HCT116 (cell line): ENCODE results near the gene TLL2. TPM values are rescaled to one million over a fixed set of nuclear protein-coding genes. Genes with fewer than 3 reads are reported as not detected.

ENCODE experiments used
- ATAC-seq: fragments of 200-7000 bp; cut with Tn5 transposase; 2 replicates; pipeline ENCODE4 v1.9.1; 2020; ENCODE audit warnings: mild to moderate bottlenecking, moderate library complexity
- Bru-seq: library from RNA; stranded (reverse); fragments of 400-500 nt; gene quantifications from one replicate; lab custom pipeline; 2021; lab: Mats Ljungman, UMichigan
- BruChase-seq, 2 experiments: library from RNA; stranded (reverse); fragments of 400-500 nt; gene quantifications; one replicate each; lab custom pipeline; 2021; lab: Mats Ljungman, UMichigan
- BruUV-seq: library from RNA; stranded (reverse); fragments of 400-500 nt; replicated peaks from 2 replicates; lab custom pipeline; 2021; lab: Mats Ljungman, UMichigan
- CTCF ChIA-PET: fragments of 300-600 bp; sonication (Branson Sonifier 250); formaldehyde crosslinking; loops from one replicate; lab custom pipeline; 2021; ENCODE audit warnings: antibody characterized with exemption; lab: Charles Lee
- POLR2A ChIA-PET: fragments of 300-600, 350-600 bp; sonication (Branson Sonifier 250); formaldehyde crosslinking; loops from one replicate; lab custom pipeline; 2021; ENCODE audit warnings: antibody characterized with exemption; lab: Charles Lee
- RAD21 ChIA-PET, 2 experiments: fragments of 300-600 bp; sonication (Branson Sonifier 250); formaldehyde crosslinking; loops; one replicate each; lab custom pipeline; 2023; ENCODE audit warnings: low total read pairs in 2 of 2; ENCODE audit not compliant: uncharacterized antibody in 2 of 2, unreplicated experiment in 2 of 2, low non-redundant PET in 1 of 2; lab: Charles Lee
- DNase-seq: peaks from one replicate; pipeline ENCODE4 v3.0.0-alpha.2; 2010; ENCODE audit warnings: low read depth, low spot score
- H2AFZ ChIP-seq: fragments of 200-600 bp; shearing (Covaris generic), sonication (generic); 2 replicates; pipeline ENCODE4 v1.6.1; 2017; ENCODE audit warnings: low read depth, mixed run types, mixed read lengths, antibody characterized with exemption, low read length; ENCODE audit not compliant: poor library complexity, severe bottlenecking
- H3K27ac ChIP-seq: 2 replicates; pipeline ENCODE4 v1.5.1; 2012; ENCODE audit warnings: low read depth, low read length
- H3K27me3 ChIP-seq: fragments of 200-600 bp; sonication (generic); 2 replicates; pipeline ENCODE4 v1.6.1; 2016; ENCODE audit warnings: mixed run types, low read length, mixed read lengths; ENCODE audit not compliant: insufficient read depth
- H3K36me3 ChIP-seq, 2 experiments: fragments of 200-500 bp in 1 of 2; fragments of 200-600 bp in 1 of 2; sonication (Bioruptor generic) in 1 of 2; sonication (generic) in 1 of 2; 2 replicates each; pipeline versions ENCODE4 v1.5.1 to v1.6.1; 2014 to 2016; ENCODE audit warnings: low read length in 2 of 2, inconsistent platforms in 1 of 2, mixed read lengths in 1 of 2, mixed run types in 1 of 2; ENCODE audit not compliant: insufficient read depth in 2 of 2, control insufficient read depth in 1 of 2
- H3K4me1 ChIP-seq, 2 experiments: fragments of 200-600 bp in 1 of 2; sonication (generic) in 1 of 2; 2 replicates each; pipeline versions ENCODE4 v1.5.1 to v1.6.1; 2012 to 2017; ENCODE audit warnings: low read length in 2 of 2, inconsistent platforms in 1 of 2, mild to moderate bottlenecking in 1 of 2, mixed read lengths in 1 of 2, mixed run types in 1 of 2, moderate library complexity in 1 of 2; ENCODE audit not compliant: insufficient read depth in 2 of 2, control insufficient read depth in 1 of 2
- H3K4me2 ChIP-seq: fragments of 200-600 bp; sonication (generic); 2 replicates; pipeline ENCODE4 v1.6.1; 2017; ENCODE audit warnings: mixed run types, low read length, mixed read lengths
- H3K4me3 ChIP-seq, 2 experiments: fragments of 200-600 bp in 1 of 2; sonication (generic) in 1 of 2; replicated peaks in 1 of 2; 2 replicates each; pipeline ENCODE4 v1.5.1; 2011 to 2016; ENCODE audit warnings: low read length in 2 of 2, control low read depth in 1 of 2, low read depth in 1 of 2, mild to moderate bottlenecking in 1 of 2, mixed read lengths in 1 of 2, mixed run types in 1 of 2
- H3K79me2 ChIP-seq: fragments of 200-600 bp; sonication (generic); 2 replicates; pipeline ENCODE4 v1.6.1; 2017; ENCODE audit warnings: mild to moderate bottlenecking, mixed run types, low read length, moderate library complexity, mixed read lengths; ENCODE audit not compliant: insufficient read depth
- H3K9ac ChIP-seq: fragments of 200-600 bp; sonication (generic); 2 replicates; pipeline ENCODE4 v1.6.1; 2016; ENCODE audit warnings: low read length, mixed read lengths
- H3K9me2 ChIP-seq: fragments of 200-600 bp; sonication (generic), shearing (Covaris generic); 2 replicates; pipeline ENCODE4 v1.6.1; 2017; ENCODE audit warnings: mixed run types, mild to moderate bottlenecking, moderate library complexity; ENCODE audit not compliant: insufficient read depth
- H3K9me3 ChIP-seq, 2 experiments: fragments of 200-500 bp in 1 of 2; fragments of 200-600 bp in 1 of 2; sonication (Bioruptor generic) in 1 of 2; sonication (generic) in 1 of 2; 2 replicates each; pipeline ENCODE4 v1.6.1; 2014 to 2017; ENCODE audit warnings: low read length in 2 of 2, mixed read lengths in 2 of 2, inconsistent platforms in 1 of 2, low read depth in 1 of 2, mild to moderate bottlenecking in 1 of 2, mixed run types in 1 of 2, moderate library complexity in 1 of 2; ENCODE audit not compliant: control insufficient read depth in 1 of 2, insufficient read depth in 1 of 2
- H4K20me1 ChIP-seq: fragments of 200-600 bp; sonication (generic), shearing (Covaris generic); 2 replicates; pipeline ENCODE4 v1.6.1; 2017; ENCODE audit warnings: mixed run types, mild to moderate bottlenecking, moderate library complexity; ENCODE audit not compliant: insufficient read depth
- ATF3 ChIP-seq: IDR thresholded peaks from 2 replicates; pipeline ENCODE4 v1.6.1; 2012
- CEBPB ChIP-seq: IDR thresholded peaks from 2 replicates; pipeline ENCODE4 v1.6.1; 2012; ENCODE audit warnings: low read depth
- CTCF ChIP-seq, 3 experiments: fragments of 200-600 bp in 1 of 3; sonication (generic) in 1 of 3; IDR thresholded peaks in 2 of 3; conservative IDR thresholded peaks in 1 of 3; 2 replicates each; pipeline ENCODE4 v1.5.1; 2012 to 2017; ENCODE audit warnings: low read depth in 2 of 3, low read length in 2 of 3, antibody characterized with exemption in 1 of 3, borderline replicate concordance in 1 of 3, control low read depth in 1 of 3, mild to moderate bottlenecking in 1 of 3, mixed read lengths in 1 of 3, mixed run types in 1 of 3, moderate library complexity in 1 of 3; ENCODE audit not compliant: insufficient read depth in 1 of 3
- ELF1 ChIP-seq: IDR thresholded peaks from 2 replicates; pipeline ENCODE4 v1.6.1; 2012; ENCODE audit warnings: low read depth, borderline replicate concordance
- EZH2 ChIP-seq: fragments of 200-600 bp; sonication (generic); IDR thresholded peaks from 2 replicates; pipeline ENCODE4 v1.6.1; 2017; ENCODE audit warnings: antibody characterized with exemption, mixed run types
- EZH2phosphoT487 ChIP-seq: fragments of 200-600 bp; IDR thresholded peaks from 2 replicates; pipeline ENCODE4 v1.6.1; 2018; ENCODE audit warnings: antibody characterized with exemption, borderline replicate concordance
- MAX ChIP-seq: IDR thresholded peaks from 2 replicates; pipeline ENCODE4 v1.6.1; 2012
- POLR2A ChIP-seq: IDR thresholded peaks from 2 replicates; pipeline ENCODE4 v1.7.0; 2011; ENCODE audit warnings: borderline replicate concordance; ENCODE audit not compliant: insufficient read depth, insufficient read length; ENCODE audit errors: extremely low read depth
- REST ChIP-seq: IDR thresholded peaks from 2 replicates; pipeline ENCODE4 v1.6.1; 2012; ENCODE audit warnings: low read depth
- SIN3A ChIP-seq: IDR thresholded peaks from 2 replicates; pipeline ENCODE4 v1.6.1; 2012; ENCODE audit warnings: low read depth
- SP1 ChIP-seq: IDR thresholded peaks from 2 replicates; pipeline ENCODE4 v1.6.1; 2012; ENCODE audit warnings: low read depth
- SRF ChIP-seq: IDR thresholded peaks from 2 replicates; pipeline ENCODE4 v1.6.1; 2012; ENCODE audit warnings: low read depth
- TCF7L2 ChIP-seq: IDR thresholded peaks from 2 replicates; pipeline ENCODE4 v1.7.0; 2011; ENCODE audit warnings: borderline replicate concordance, inconsistent platforms; ENCODE audit not compliant: insufficient read depth, insufficient read length; ENCODE audit errors: extremely low read depth
- ZBTB33 ChIP-seq: IDR thresholded peaks from 2 replicates; pipeline ENCODE4 v1.6.1; 2011; ENCODE audit warnings: mild to moderate bottlenecking, low read length, moderate library complexity; ENCODE audit not compliant: insufficient replicate concordance; ENCODE audit errors: extremely low read depth
- ZFX ChIP-seq: fragments of 450-650 bp; IDR thresholded peaks from 2 replicates; pipeline ENCODE4 v1.6.1; 2017
- ZNF274 ChIP-seq: fragments of 200-500 bp; sonication (Bioruptor generic); IDR thresholded peaks from 2 replicates; pipeline ENCODE4 v1.6.1; 2014; ENCODE audit warnings: mild to moderate bottlenecking, low read depth, low read length, inconsistent platforms
- intact Hi-C: fragments of 100-400 bp; cut with micrococcal nuclease; formaldehyde crosslinking; loops from 2 replicates; pipeline ENCODE4 v1.10.0; 2022
- long read RNA-seq: library from polyadenylated mRNA; unstranded; transcript quantifications from one replicate; pipeline ENCODE4 v2.0.0, GENCODE V29; 2021; ENCODE audit not compliant: unreplicated experiment
- polyA plus RNA-seq: library from polyadenylated mRNA; unstranded; fragments of >200 nt; gene quantifications from 2 replicates; pipeline ENCODE4 v1.2.1, GENCODE V29; 2012; ENCODE audit warnings: missing spikeins
- total RNA-seq: library from RNA; stranded (reverse); gene quantifications from one replicate; pipeline ENCODE4 v1.2.1, GENCODE V29; 2021; ENCODE audit not compliant: unreplicated experiment

TLL2 gene
- total RNA-seq: 1.3 TPM
- 0.31 and 0.39 TPM in 2 replicates for polyA plus RNA-seq
- Bru-seq, nascent RNA: percentile 23 among the genes with signal in this experiment
- BruChase-seq, experiment 1, labeled RNA remaining after a 6-hour chase: percentile 48 among the genes with signal in this experiment
- BruChase-seq, experiment 2, labeled RNA remaining after a 2-hour chase: percentile 30 among the genes with signal in this experiment
- long read RNA-seq, partial matches to known transcripts: 5 of 5 reads
- long read RNA-seq, other reads (novel, unspliced or antisense): 0 of 5 reads

- H3K36me3 ChIP-seq: no peaks in the 10 kb centered on the region
- DNase-seq (peak; percentile 59), ATAC-seq (peak; percentile 96)
- H2AFZ ChIP-seq: no peak within 1 kb of the TSS
- H3K27ac ChIP-seq: no peak within 1 kb of the TSS
- ChIA-PET POLR2A (no interaction called here), CTCF (interaction anchor here (0.7 to 2.8 kb wide), 12 partner anchors 10 to 144 kb away, joined by 3 to 11 read pairs (median 4); no protein-coding TSS in a partner anchor), RAD21 (interaction anchor here in 1 of 2 experiments (0.6 kb wide), 1 partner anchor 133 kb away, joined by 3 read pairs; no protein-coding TSS in a partner anchor)
- no TSS peak for BruUV-seq
- H3K9me2 ChIP-seq: no peaks in the 10 kb centered on the region
- H3K79me2 ChIP-seq: no peaks in the 10 kb centered on the region
- H3K9ac ChIP-seq: peak within 1 kb of the TSS; percentile 44; the same call in 1 of the 2 replicates
- no peaks in the 10 kb centered on the region for H3K27me3 ChIP-seq
- H3K4me1 ChIP-seq: peaks cover 0 to 21% of the 10 kb centered on the region in 2 experiments; a peak in 2 of 4 replicates
- H3K4me2 ChIP-seq: peak within 1 kb of the TSS; percentile 90
- H3K9me3 ChIP-seq: no peaks in the 10 kb centered on the region
- H3K4me3 ChIP-seq: peak within 1 kb of the TSS; percentile 35 to 58
- intact Hi-C loops: no loop called here
- H4K20me1 ChIP-seq: no peaks in the 10 kb centered on the region
- peak; percentile 40 to 67 (median 55) for TF ChIP-seq CTCF (IDR thresholded peaks at IDR 0.05 in 2 of 3, conservative IDR thresholded peaks at IDR 0.05 in 1 of 3; ENCODE audit: borderline replicate concordance in 1 of 3, insufficient read depth in 1 of 3, low read depth in 2 of 3, low read length in 2 of 3)
- TF ChIP-seq POLR2A: no peak
- TF ChIP-seq ELF1: no peak
- TF ChIP-seq SIN3A: no peak
- no peak for TF ChIP-seq ZBTB33
- TF ChIP-seq EZH2phosphoT487: no peak
- no peak for TF ChIP-seq SRF
- no peak for TF ChIP-seq ATF3
- no peak for TF ChIP-seq ZFX
- TF ChIP-seq TCF7L2: no peak
- no peak for TF ChIP-seq EZH2
- peak; percentile 84 for TF ChIP-seq MAX
- TF ChIP-seq ZNF274: no peak
- no peak for TF ChIP-seq REST
- TF ChIP-seq SP1: no peak
- no peak for TF ChIP-seq CEBPB
Measured at GRCh38 chr10:96513698-96514561, at the start of gene TLL2. Gene TLL2, minus strand, starts transcription at chr10:96513926. Its CDS starts 241 bp downstream, at chr10:96513685.
